Panc1 (cell line): Measurements from ENCODE around the gene KLK7.

Experiments
- CTCF ChIP-seq: fragments of 450-650 bp; IDR thresholded peaks from 2 replicates; pipeline ENCODE4 v1.5.1; 2017; ENCODE audit warnings: mild to moderate bottlenecking
- POLR2AphosphoS5 ChIP-seq: IDR thresholded peaks from 2 replicates; pipeline ENCODE4 v1.6.1; 2012; ENCODE audit warnings: mild to moderate bottlenecking, low read depth, low read length, moderate library complexity
- REST ChIP-seq, 2 experiments: IDR thresholded peaks; 2 replicates each; pipeline ENCODE4 v1.6.1; 2011 to 2012; ENCODE audit warnings: low read depth in 2 of 2, control low read depth in 1 of 2, low read length in 1 of 2, mild to moderate bottlenecking in 1 of 2, moderate library complexity in 1 of 2; ENCODE audit not compliant: insufficient read depth in 1 of 2
- SIN3A ChIP-seq: IDR thresholded peaks from 2 replicates; pipeline ENCODE4 v1.6.1; 2012; ENCODE audit warnings: low read depth, mild to moderate bottlenecking, low read length, moderate library complexity, borderline replicate concordance; ENCODE audit not compliant: insufficient read depth
- TCF7L2 ChIP-seq: IDR thresholded peaks from 2 replicates; pipeline ENCODE4 v1.6.1; 2011; ENCODE audit warnings: mild to moderate bottlenecking, low read depth, low read length, inconsistent platforms

- TF ChIP-seq POLR2AphosphoS5 (no peak), CTCF (no peak), TCF7L2 (no peak), SIN3A (no peak), REST (IDR thresholded peaks at IDR 0.05; ENCODE audit: insufficient read depth in 1 of 2, low read depth in 2 of 2, low read length in 1 of 2) (no peak)
Observed at GRCh38 chr19:50992666-50993035, 8.9 kb upstream of the KLK7 start.
